HCT116 (cell line): ENCODE results near the gene CPA2. TPM values are rescaled to one million over a fixed set of nuclear protein-coding genes. Genes with fewer than 3 reads are reported as not detected.

Experiments used
- ATAC-seq: fragments of 200-7000 bp; cut with Tn5 transposase; 2 replicates; pipeline ENCODE4 v1.9.1; 2020; ENCODE audit warnings: mild to moderate bottlenecking, moderate library complexity
- BruUV-seq: library from RNA; stranded (reverse); fragments of 400-500 nt; replicated peaks from 2 replicates; lab custom pipeline; 2021; lab: Mats Ljungman, UMichigan
- CTCF ChIA-PET: fragments of 300-600 bp; sonication (Branson Sonifier 250); formaldehyde crosslinking; loops from one replicate; lab custom pipeline; 2021; ENCODE audit warnings: antibody characterized with exemption; lab: Charles Lee
- POLR2A ChIA-PET: fragments of 300-600, 350-600 bp; sonication (Branson Sonifier 250); formaldehyde crosslinking; loops from one replicate; lab custom pipeline; 2021; ENCODE audit warnings: antibody characterized with exemption; lab: Charles Lee
- RAD21 ChIA-PET, 2 experiments: fragments of 300-600 bp; sonication (Branson Sonifier 250); formaldehyde crosslinking; loops; one replicate each; lab custom pipeline; 2023; ENCODE audit warnings: low total read pairs in 2 of 2; ENCODE audit not compliant: uncharacterized antibody in 2 of 2, unreplicated experiment in 2 of 2, low non-redundant PET in 1 of 2; lab: Charles Lee
- DNase-seq: peaks from one replicate; pipeline ENCODE4 v3.0.0-alpha.2; 2010; ENCODE audit warnings: low read depth, low spot score
- H2AFZ ChIP-seq: fragments of 200-600 bp; shearing (Covaris generic), sonication (generic); 2 replicates; pipeline ENCODE4 v1.6.1; 2017; ENCODE audit warnings: low read depth, mixed run types, mixed read lengths, antibody characterized with exemption, low read length; ENCODE audit not compliant: poor library complexity, severe bottlenecking
- H3K27ac ChIP-seq: 2 replicates; pipeline ENCODE4 v1.5.1; 2012; ENCODE audit warnings: low read depth, low read length
- H3K27me3 ChIP-seq: fragments of 200-600 bp; sonication (generic); 2 replicates; pipeline ENCODE4 v1.6.1; 2016; ENCODE audit warnings: mixed run types, low read length, mixed read lengths; ENCODE audit not compliant: insufficient read depth
- H3K36me3 ChIP-seq, 2 experiments: fragments of 200-500 bp in 1 of 2; fragments of 200-600 bp in 1 of 2; sonication (Bioruptor generic) in 1 of 2; sonication (generic) in 1 of 2; 2 replicates each; pipeline versions ENCODE4 v1.5.1 to v1.6.1; 2014 to 2016; ENCODE audit warnings: low read length in 2 of 2, inconsistent platforms in 1 of 2, mixed read lengths in 1 of 2, mixed run types in 1 of 2; ENCODE audit not compliant: insufficient read depth in 2 of 2, control insufficient read depth in 1 of 2
- H3K4me1 ChIP-seq, 2 experiments: fragments of 200-600 bp in 1 of 2; sonication (generic) in 1 of 2; 2 replicates each; pipeline versions ENCODE4 v1.5.1 to v1.6.1; 2012 to 2017; ENCODE audit warnings: low read length in 2 of 2, inconsistent platforms in 1 of 2, mild to moderate bottlenecking in 1 of 2, mixed read lengths in 1 of 2, mixed run types in 1 of 2, moderate library complexity in 1 of 2; ENCODE audit not compliant: insufficient read depth in 2 of 2, control insufficient read depth in 1 of 2
- H3K4me2 ChIP-seq: fragments of 200-600 bp; sonication (generic); 2 replicates; pipeline ENCODE4 v1.6.1; 2017; ENCODE audit warnings: mixed run types, low read length, mixed read lengths
- H3K4me3 ChIP-seq, 2 experiments: fragments of 200-600 bp in 1 of 2; sonication (generic) in 1 of 2; replicated peaks in 1 of 2; 2 replicates each; pipeline ENCODE4 v1.5.1; 2011 to 2016; ENCODE audit warnings: low read length in 2 of 2, control low read depth in 1 of 2, low read depth in 1 of 2, mild to moderate bottlenecking in 1 of 2, mixed read lengths in 1 of 2, mixed run types in 1 of 2
- H3K79me2 ChIP-seq: fragments of 200-600 bp; sonication (generic); 2 replicates; pipeline ENCODE4 v1.6.1; 2017; ENCODE audit warnings: mild to moderate bottlenecking, mixed run types, low read length, moderate library complexity, mixed read lengths; ENCODE audit not compliant: insufficient read depth
- H3K9ac ChIP-seq: fragments of 200-600 bp; sonication (generic); 2 replicates; pipeline ENCODE4 v1.6.1; 2016; ENCODE audit warnings: low read length, mixed read lengths
- H3K9me2 ChIP-seq: fragments of 200-600 bp; sonication (generic), shearing (Covaris generic); 2 replicates; pipeline ENCODE4 v1.6.1; 2017; ENCODE audit warnings: mixed run types, mild to moderate bottlenecking, moderate library complexity; ENCODE audit not compliant: insufficient read depth
- H3K9me3 ChIP-seq, 2 experiments: fragments of 200-500 bp in 1 of 2; fragments of 200-600 bp in 1 of 2; sonication (Bioruptor generic) in 1 of 2; sonication (generic) in 1 of 2; 2 replicates each; pipeline ENCODE4 v1.6.1; 2014 to 2017; ENCODE audit warnings: low read length in 2 of 2, mixed read lengths in 2 of 2, inconsistent platforms in 1 of 2, low read depth in 1 of 2, mild to moderate bottlenecking in 1 of 2, mixed run types in 1 of 2, moderate library complexity in 1 of 2; ENCODE audit not compliant: control insufficient read depth in 1 of 2, insufficient read depth in 1 of 2
- H4K20me1 ChIP-seq: fragments of 200-600 bp; sonication (generic), shearing (Covaris generic); 2 replicates; pipeline ENCODE4 v1.6.1; 2017; ENCODE audit warnings: mixed run types, mild to moderate bottlenecking, moderate library complexity; ENCODE audit not compliant: insufficient read depth
- CEBPB ChIP-seq: IDR thresholded peaks from 2 replicates; pipeline ENCODE4 v1.6.1; 2012; ENCODE audit warnings: low read depth
- CTCF ChIP-seq, 3 experiments: fragments of 200-600 bp in 1 of 3; sonication (generic) in 1 of 3; IDR thresholded peaks in 2 of 3; conservative IDR thresholded peaks in 1 of 3; 2 replicates each; pipeline ENCODE4 v1.5.1; 2012 to 2017; ENCODE audit warnings: low read depth in 2 of 3, low read length in 2 of 3, antibody characterized with exemption in 1 of 3, borderline replicate concordance in 1 of 3, control low read depth in 1 of 3, mild to moderate bottlenecking in 1 of 3, mixed read lengths in 1 of 3, mixed run types in 1 of 3, moderate library complexity in 1 of 3; ENCODE audit not compliant: insufficient read depth in 1 of 3
- EZH2phosphoT487 ChIP-seq: fragments of 200-600 bp; IDR thresholded peaks from 2 replicates; pipeline ENCODE4 v1.6.1; 2018; ENCODE audit warnings: antibody characterized with exemption, borderline replicate concordance
- FOSL1 ChIP-seq: IDR thresholded peaks from 2 replicates; pipeline ENCODE4 v1.6.1; 2012; ENCODE audit warnings: low read depth
- RAD21 ChIP-seq: IDR thresholded peaks from 2 replicates; pipeline ENCODE4 v1.6.1; 2012; ENCODE audit warnings: low read depth, mild to moderate bottlenecking
- REST ChIP-seq: IDR thresholded peaks from 2 replicates; pipeline ENCODE4 v1.6.1; 2012; ENCODE audit warnings: low read depth
- SRF ChIP-seq: IDR thresholded peaks from 2 replicates; pipeline ENCODE4 v1.6.1; 2012; ENCODE audit warnings: low read depth
- ZNF274 ChIP-seq: fragments of 200-500 bp; sonication (Bioruptor generic); IDR thresholded peaks from 2 replicates; pipeline ENCODE4 v1.6.1; 2014; ENCODE audit warnings: mild to moderate bottlenecking, low read depth, low read length, inconsistent platforms
- intact Hi-C: fragments of 100-400 bp; cut with micrococcal nuclease; formaldehyde crosslinking; loops from 2 replicates; pipeline ENCODE4 v1.10.0; 2022
- total RNA-seq: library from RNA; stranded (reverse); gene quantifications from one replicate; pipeline ENCODE4 v1.2.1, GENCODE V29; 2021; ENCODE audit not compliant: unreplicated experiment

The CPA2 gene
- total RNA-seq, 1 experiment from 2014 or later = 1.5 TPM

- Histone ChIP-seq H3K9ac (no peak overlapping the region), H3K9me2 (no peaks in the 10 kb centered on the region), H3K4me2 (no peak overlapping the region), H2AFZ (no peak overlapping the region), H3K9me3 (no peaks in the 10 kb centered on the region), H3K36me3 (no peaks in the 10 kb centered on the region), H3K79me2 (no peaks in the 10 kb centered on the region), H3K27ac (no peak overlapping the region), H3K4me3 (no peak overlapping the region), H4K20me1 (no peaks in the 10 kb centered on the region), H3K27me3 (no peaks in the 10 kb centered on the region), H3K4me1 (no peaks in the 10 kb centered on the region)
- intact Hi-C loops = no loop called here
- ChIA-PET RAD21 (no interaction called here), CTCF (no interaction called here), POLR2A (no interaction called here)
- BruUV-seq = no TSS peak
- no peak for TF ChIP-seq ZNF274
- TF ChIP-seq FOSL1 = no peak
- TF ChIP-seq CEBPB = no peak
- no peak for TF ChIP-seq REST
- TF ChIP-seq SRF = no peak
- TF ChIP-seq CTCF (IDR thresholded peaks at IDR 0.05 in 2 of 3, conservative IDR thresholded peaks at IDR 0.05 in 1 of 3; ENCODE audit: borderline replicate concordance in 1 of 3, insufficient read depth in 1 of 3, low read depth in 2 of 3, low read length in 2 of 3) = no peak
- no peak for TF ChIP-seq EZH2phosphoT487
- TF ChIP-seq RAD21 = no peak
- DNase-seq = no peak
- ATAC-seq = no peak
Measured at GRCh38 chr7:130332259-130333053, 65.8 kb downstream of the CPA2 start.
